Breast epithelium (tissue), 3 donors: ENCODE measurements around the gene SLC35F3.
"Not testable (repeated sequence)": the region's sequence is repeated elsewhere in the genome, so short reads cannot be mapped to it uniquely, and the experiment has no call there.

Experiments
- CTCF ChIP-seq, 3 donors: fragments of 450-650 bp; IDR thresholded peaks; one replicate each; pipeline ENCODE4 v1.5.1; 2016 to 2017; ENCODE audit warnings: antibody characterized with exemption in 3 of 3, mild to moderate bottlenecking in 3 of 3, moderate library complexity in 3 of 3
- POLR2A ChIP-seq: fragments of 450-650 bp; IDR thresholded peaks from one replicate; pipeline ENCODE4 v1.6.1; 2016; ENCODE audit warnings: antibody characterized with exemption, mild to moderate bottlenecking, moderate library complexity

- TF ChIP-seq CTCF (IDR thresholded peaks at IDR 0.05); POLR2A: not testable (repeated sequence)
These were observed 247.9 kb downstream of the SLC35F3 start for GRCh38 chr1:234152344-234152743.
